ENCODE results near the gene CBX6.
"Not testable (repeated sequence)": the region's sequence is repeated elsewhere in the genome, so short reads cannot be mapped to it uniquely, and the experiment has no call there.

The CBX6 gene

GRCh38 chr22:38859581-38860282 is 12.3 kb downstream of the CBX6 start:
- no peak for DNase-seq

GRCh38 chr22:38858492-38858891 is 13.5 kb downstream of the CBX6 start:
- DNase-seq = no peak

GRCh38 chr22:38854476-38854875 is 17.5 kb downstream of the CBX6 start:
- DNase-seq = not testable (repeated sequence)

DNA sequence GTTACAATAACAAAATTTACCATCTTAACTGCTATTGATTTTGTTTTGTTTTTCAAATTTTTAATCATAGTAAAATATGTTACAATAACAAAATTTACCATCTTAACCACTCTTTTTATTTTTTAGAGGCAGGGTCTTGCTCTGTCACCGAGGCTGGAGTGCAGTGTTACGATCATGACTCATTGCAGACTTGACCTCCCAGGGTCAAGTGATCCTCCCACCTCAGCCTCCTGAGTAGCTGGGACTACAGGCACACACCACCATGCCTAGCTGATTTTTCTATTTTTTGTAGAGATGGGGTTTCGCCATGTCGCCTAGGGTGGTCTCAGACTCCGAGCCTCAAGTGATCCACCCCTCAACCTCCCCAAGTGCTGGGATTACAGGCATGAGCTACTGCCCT is 18.1 kb downstream of the CBX6 start:
- not testable (repeated sequence) for DNase-seq

GRCh38 chr22:38853196-38853651 is 18.8 kb downstream of the CBX6 start:
- DNase-seq = no peak

GRCh38 chr22:38852522-38852921 is 19.5 kb downstream of the CBX6 start:
- no peak for DNase-seq

DNA sequence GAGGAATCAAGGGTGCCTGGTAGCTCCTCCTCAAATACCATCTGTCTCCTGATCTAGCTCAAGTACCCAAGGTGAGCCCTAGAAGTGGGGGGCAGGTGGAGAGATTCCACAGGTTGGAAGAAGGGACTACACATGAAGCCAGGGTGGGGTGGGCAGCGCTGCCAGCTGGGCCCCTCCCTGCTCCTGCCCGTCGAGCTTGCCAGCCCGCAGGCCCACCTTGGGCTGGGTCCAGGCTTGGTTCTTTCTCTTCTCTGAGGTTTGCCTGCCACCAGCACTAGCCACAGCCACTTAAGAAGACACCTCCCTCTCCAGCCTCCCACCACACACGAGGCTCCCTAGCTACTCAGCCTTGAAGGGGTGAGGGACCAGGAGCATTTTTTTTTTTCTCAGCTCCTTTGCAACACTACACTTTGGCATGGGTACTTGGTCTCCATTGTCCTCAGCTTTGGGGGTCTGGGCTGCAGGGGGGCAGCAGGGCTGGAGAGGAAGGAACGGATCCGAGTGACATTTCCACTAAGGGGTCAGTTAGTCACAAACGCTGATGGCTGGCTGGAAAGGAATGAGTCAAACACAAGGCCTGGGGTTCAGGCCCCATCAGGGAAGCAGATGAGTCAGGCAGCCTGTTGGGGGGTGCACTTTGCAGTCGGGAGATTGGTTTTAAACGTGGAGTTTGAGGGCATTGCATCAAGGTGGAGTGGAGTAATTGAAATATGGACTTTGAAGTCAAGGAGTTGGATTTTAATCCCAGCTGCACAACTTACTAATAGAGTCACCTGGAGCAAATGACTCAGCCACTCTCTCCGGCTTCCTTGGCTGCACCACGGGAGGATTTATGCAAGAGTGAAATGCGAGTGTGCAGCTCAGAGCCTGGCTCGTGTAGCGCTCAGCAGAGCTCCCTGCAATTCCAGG is 20.8 kb downstream of the CBX6 start:
- DNase-seq = no peak

GRCh38 chr22:38850399-38850798 is 21.6 kb downstream of the CBX6 start:
- no peak for DNase-seq

DNA sequence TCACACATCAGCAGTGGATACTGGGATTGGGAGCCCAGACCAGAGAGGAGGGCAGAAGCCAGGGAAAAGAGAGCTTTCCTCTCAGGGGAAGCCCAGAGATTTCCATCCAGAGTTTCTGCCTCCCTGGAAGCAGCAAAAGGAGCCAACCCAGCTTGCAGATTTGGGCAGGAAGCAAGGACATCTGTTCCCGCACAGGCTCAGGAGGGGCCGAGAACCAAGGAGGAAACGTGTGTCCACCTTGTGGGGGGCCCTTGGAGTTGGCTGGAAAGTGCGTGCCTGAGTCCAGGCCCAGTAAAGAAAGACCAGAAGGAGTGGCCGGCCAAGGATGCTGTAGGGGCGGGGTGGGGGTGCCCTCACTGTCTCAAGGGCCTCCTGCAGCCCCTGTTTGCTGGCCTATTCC is 22.2 kb downstream of the CBX6 start:
- no peak for DNase-seq

DNA sequence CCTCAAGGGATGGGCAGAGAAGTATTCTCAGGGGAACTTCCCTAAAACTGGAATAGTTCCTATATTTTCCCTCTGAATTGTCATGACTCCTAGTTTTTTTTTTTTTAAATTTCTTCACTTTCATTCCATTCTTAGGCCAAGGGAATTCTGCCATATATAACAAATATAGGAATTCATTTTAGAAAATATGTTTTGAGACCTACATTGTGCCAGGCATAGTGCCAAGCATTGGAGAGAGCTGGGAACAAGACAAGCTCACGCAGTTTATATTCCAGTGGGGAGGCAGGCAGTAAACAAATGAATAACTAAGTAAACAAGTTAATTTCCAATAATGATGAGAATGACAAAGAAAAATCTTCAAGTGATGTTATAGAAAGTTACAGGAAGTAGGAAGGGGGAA is 25.6 kb downstream of the CBX6 start:
- DNase-seq = no peak

GRCh38 chr22:38845004-38845740 is 26.8 kb downstream of the CBX6 start:
- no peak for DNase-seq

GRCh38 chr22:38844315-38845003 is 27.6 kb downstream of the CBX6 start:
- no peak for DNase-seq

DNA sequence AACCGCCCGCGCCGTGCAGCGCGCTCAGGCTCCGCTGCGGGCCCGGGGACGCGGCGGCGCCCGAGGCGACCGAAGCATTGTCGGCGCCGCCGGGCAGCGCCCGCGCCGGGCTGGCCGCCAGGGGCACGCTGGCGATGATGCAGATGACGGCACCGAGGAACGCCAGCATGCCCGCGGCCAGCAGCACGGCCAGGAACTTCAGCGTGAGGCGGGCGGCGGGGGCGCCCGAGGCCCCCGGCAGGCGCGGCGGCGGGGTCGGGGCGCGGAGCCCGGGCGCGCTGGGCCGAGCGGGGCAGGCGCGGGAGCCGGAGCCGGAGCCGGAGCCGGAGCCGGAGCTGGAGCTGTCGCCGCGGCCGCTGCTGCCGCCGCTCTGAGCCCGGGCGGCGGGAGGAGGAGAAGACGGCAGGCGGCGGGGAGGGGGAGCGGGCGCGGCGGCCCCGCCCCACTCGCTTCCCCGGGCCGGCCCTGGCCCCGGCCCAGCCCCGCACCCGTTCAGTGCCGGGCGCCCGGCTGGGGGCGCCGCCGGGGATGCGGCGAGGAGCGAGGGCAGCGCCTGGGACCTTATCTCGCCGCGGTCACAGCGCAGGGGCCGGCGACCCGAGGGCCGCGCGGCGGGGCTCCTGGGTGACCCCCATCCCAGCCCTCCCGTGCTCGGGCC is 28.2 kb downstream of the CBX6 start, which contains the start of gene NPTXR:
TSS of gene NPTXR (minus strand) at position 372 of the 658 bp plus-strand sequence.
- peak; percentile 51 for DNase-seq

DNA sequence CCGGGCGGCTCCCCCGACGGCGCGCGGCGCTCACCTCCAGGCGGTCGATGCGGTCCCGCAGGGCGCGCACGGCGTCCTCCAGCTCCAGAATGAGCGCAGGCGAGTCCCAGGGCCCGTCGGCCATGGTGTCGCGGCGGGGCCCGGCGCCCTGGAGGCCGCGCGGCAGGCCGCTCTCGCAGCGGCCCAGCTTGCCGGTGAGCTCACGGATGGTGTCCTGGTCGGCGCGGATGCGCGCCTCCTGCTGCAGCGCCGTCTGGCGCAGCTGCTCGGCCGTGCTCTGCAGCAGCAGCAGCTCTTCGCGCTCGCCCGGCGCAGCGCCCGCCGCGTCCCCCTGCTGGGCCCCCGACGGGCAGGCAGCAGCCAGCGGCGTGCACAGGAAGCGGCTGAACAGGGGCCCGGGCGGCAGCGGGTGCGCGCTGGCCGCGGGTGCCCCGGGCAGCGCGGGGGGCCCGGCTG is 28.8 kb downstream of the CBX6 start:
- peak; percentile 64 for DNase-seq

- DNase-seq = no peak
These were observed 29.4 kb downstream of the CBX6 start for GRCh38 chr22:38842512-38843200.

DNA sequence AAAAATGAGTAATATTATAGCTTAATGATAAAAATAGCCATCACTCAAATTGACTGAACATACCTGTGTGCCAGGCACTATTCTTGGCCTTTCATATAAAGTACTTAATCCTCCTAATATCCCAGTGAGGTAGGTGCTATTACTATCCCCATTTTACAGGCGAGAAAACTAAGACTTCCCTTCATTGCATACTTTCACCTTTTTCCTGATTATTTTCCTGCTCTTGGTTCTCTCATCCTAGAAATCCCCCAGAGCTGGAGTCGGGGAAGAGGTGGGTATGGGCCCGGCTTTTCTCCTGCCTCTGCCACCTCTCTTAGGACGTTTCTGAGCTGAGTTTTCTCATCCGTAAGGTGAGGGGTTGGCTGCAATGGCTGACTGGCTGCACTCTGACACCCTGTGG is 30.4 kb downstream of the CBX6 start:
- DNase-seq = no peak

DNA sequence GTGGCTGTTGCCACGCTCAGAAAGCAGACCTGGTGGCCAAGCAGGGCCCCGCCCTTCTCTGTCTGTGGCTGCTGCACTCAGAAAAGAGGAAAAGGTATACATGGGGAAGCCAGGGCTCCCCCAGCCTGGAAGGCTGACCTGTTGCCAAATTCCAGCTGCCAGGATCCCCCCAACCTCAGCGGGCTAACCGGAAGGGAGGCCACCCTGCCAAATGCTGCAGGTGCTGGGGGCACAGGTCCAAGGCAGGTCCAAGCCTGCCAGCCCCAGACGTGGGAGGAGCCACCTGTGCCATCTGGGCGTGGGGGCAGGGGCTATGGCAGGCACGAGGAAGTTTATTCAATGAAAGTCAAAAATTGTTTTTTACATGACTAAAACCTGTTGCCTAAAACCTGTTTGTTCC is 30.8 kb downstream of the CBX6 start:
- no peak for DNase-seq

DNA sequence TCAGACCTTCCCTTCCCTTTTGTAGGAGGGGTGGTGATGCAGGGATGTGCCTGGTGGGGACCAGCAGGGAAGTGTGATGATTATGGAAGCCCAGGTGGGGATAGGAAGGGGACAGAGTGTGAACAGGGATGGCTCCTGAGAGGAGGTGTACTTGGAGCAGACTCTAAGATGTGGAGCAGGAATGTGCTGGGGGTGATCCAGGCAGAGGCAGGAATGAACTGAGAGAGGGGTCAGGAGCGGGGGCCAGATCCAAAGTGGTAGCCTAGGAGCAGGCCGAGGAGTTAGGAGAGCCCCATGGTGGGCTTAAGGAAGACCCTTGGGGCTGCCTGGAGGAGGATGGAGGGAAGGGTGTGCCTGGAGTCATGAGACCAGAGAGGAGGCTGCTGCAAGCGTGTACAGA is 31.9 kb downstream of the CBX6 start:
- DNase-seq = no peak

DNA sequence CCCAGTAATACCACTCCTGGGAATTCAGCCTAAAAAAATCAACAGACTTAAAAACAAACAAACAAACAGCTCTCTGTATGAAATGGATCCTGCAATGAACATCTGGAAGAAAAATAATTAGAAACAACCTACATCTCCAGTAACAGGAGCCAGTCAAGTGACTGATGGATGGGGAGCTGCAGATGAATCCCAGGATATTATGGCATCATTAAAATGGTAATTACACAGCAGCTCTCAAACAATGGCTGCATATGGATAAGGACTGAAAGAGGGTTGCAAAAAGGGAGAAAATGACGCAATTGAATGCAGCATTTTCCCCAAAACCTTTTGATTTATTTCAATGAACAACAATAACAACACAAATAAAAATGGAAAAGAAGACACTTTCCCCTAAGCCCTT is 32.3 kb downstream of the CBX6 start:
- no peak for DNase-seq

DNA sequence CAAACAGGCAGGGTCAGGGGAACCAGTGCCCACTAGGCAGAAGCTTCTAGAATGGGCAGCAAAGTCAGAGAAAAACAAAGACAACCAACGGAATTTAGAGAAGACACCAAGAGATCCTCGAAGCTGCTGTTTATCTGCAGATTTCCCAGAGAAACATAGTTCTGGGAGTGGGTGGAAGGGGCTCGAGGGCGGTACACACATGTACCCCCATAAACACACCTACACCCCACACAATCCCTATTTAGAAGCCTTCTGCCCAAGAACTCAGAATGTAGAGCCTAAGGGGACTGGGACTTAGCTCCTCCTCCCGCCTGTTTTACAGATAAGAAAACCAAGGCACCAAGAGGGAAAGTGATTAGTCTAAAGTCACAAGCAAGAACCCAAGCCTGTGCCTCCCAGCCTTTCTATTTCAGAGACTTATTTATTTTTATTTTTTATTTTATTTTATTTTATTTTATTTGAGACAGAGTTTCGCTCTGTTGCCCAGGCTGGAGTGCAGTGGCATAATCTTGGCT is 34.5 kb downstream of the CBX6 start:
- DNase-seq = no peak

DNA sequence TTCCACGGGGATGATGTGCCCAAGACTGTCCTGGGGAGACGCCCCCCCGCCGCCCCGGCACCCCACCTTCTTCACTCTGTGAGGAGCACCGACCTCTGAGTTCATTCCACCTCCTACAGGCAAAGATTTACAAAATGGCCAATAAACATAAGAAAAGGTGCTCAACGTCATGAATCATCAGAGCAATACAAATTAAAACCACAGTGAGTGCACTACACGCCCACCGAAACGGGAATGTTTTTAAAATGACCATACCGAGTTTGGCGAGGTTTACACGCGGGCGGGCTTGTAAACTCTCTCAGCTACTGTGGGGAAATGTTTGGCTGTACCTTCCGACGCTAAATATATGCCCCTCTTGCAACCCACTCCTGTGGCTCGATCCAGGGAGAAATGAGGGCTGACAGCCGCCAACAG is 36.1 kb downstream of the CBX6 start:
- DNase-seq = no peak
